ENCODE data around the gene ADPRHL1.

DNA sequence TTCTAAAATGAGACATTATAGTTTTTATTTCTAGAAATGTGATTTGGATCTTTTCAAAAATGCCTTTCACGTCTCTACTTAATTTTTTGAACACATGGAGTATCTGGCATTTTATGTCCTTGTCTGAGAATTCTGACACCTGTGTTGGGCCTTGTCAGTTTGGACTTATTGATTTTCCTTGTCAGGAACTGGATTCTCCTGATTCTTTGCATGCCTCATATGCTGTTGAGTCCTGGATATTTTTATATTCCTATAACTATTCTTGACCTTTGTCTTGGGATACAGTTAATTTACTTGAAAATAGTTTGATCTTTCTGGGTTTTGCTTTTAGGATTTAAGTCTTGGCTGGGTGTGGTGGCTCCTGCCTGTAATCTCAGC lies 10.3 kb downstream of the ADPRHL1 start:
- TF ChIP-seq CTCF (IDR thresholded peaks at IDR 0.05) (no peak), POLR2A (IDR thresholded peaks at IDR 0.05) (no peak)
